HFFc6 (cell line): ENCODE measurements around the gene SLC2A10. TPM values are rescaled to one million over a fixed set of nuclear protein-coding genes. Genes with fewer than 3 reads are reported as not detected.

Experiments
- DNase-seq: peaks from one replicate; pipeline ENCODE4 v3.0.0-alpha.2; 2018
- H3K27ac Mint-ChIP-seq: 2 replicates; pipeline ENCODE4 v1.8.0; 2020; ENCODE audit warnings: mild to moderate bottlenecking, mixed read lengths
- H3K27me3 Mint-ChIP-seq: 2 replicates; pipeline ENCODE4 v1.8.0; 2021; ENCODE audit warnings: mild to moderate bottlenecking, moderate library complexity, mixed read lengths; ENCODE audit not compliant: insufficient read depth
- H3K36me3 Mint-ChIP-seq: 2 replicates; pipeline ENCODE4 v1.8.0; 2021; ENCODE audit warnings: low read depth, mixed read lengths
- H3K4me1 Mint-ChIP-seq: 2 replicates; pipeline ENCODE4 v1.8.0; 2020; ENCODE audit warnings: low read depth, mixed read lengths
- H3K4me3 Mint-ChIP-seq: 2 replicates; pipeline ENCODE4 v1.8.0; 2020; ENCODE audit warnings: mild to moderate bottlenecking, moderate library complexity, mixed read lengths
- H3K9me3 Mint-ChIP-seq: 2 replicates; pipeline ENCODE4 v1.8.0; 2020; ENCODE audit warnings: mild to moderate bottlenecking, mixed read lengths
- total RNA-seq, 6 experiments: library from RNA; stranded (reverse); fragmentation: NEBNext Ultra II Directional; extraction: Animal tissue kit (Norgen Biotek cat#: 25700); gene quantifications; 2 replicates in 1 of 6; 3 replicates in 5 of 6; pipeline ENCODE4 v1.2.3, GENCODE V29; 2021
- TF ChIP-seq, protein P1 (sequence below): fragments of 200-600 bp; sonication (generic); IDR thresholded peaks from 2 replicates; pipeline ENCODE4 v1.5.0; 2021; ENCODE audit warnings: antibody characterized with exemption, mild to moderate bottlenecking

The SLC2A10 gene
- total RNA-seq, 6 experiments from 2014 or later: 27.0 to 36.4 (median 30.5) TPM

DNA sequence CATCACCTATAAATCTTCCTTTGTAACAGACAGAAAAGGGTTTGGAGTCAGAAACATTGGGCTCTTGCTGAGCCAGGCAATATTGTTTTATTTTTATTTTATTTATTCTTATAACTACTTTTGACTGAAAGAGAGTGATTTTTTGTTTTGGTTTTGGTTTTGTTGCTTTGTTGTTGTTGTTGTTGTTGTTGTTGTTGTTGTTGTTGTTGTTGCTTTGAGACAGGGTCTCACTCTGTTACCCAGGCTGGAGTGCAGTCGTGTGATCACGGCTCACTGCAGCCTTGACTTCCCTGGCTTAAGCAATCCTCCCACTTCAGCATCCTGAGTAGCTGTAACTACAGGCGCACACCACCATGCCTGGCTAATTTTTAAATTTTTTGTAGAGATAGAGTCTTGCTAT is 43.1 kb upstream of the SLC2A10 start:
- Mint-ChIP-seq H3K36me3 (peaks cover 9% of the 10 kb centered on the region), H3K4me1 (no peaks in the 10 kb centered on the region), H3K9me3 (peaks cover 10% of the 10 kb centered on the region), H3K4me3 (no peak overlapping the region), H3K27me3 (no peaks in the 10 kb centered on the region; the same call in 1 of the 2 replicates), H3K27ac (no peak overlapping the region)
- no peak for DNase-seq
- TF ChIP-seq, protein P1, sequence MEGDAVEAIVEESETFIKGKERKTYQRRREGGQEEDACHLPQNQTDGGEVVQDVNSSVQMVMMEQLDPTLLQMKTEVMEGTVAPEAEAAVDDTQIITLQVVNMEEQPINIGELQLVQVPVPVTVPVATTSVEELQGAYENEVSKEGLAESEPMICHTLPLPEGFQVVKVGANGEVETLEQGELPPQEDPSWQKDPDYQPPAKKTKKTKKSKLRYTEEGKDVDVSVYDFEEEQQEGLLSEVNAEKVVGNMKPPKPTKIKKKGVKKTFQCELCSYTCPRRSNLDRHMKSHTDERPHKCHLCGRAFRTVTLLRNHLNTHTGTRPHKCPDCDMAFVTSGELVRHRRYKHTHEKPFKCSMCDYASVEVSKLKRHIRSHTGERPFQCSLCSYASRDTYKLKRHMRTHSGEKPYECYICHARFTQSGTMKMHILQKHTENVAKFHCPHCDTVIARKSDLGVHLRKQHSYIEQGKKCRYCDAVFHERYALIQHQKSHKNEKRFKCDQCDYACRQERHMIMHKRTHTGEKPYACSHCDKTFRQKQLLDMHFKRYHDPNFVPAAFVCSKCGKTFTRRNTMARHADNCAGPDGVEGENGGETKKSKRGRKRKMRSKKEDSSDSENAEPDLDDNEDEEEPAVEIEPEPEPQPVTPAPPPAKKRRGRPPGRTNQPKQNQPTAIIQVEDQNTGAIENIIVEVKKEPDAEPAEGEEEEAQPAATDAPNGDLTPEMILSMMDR: no peak

DNA sequence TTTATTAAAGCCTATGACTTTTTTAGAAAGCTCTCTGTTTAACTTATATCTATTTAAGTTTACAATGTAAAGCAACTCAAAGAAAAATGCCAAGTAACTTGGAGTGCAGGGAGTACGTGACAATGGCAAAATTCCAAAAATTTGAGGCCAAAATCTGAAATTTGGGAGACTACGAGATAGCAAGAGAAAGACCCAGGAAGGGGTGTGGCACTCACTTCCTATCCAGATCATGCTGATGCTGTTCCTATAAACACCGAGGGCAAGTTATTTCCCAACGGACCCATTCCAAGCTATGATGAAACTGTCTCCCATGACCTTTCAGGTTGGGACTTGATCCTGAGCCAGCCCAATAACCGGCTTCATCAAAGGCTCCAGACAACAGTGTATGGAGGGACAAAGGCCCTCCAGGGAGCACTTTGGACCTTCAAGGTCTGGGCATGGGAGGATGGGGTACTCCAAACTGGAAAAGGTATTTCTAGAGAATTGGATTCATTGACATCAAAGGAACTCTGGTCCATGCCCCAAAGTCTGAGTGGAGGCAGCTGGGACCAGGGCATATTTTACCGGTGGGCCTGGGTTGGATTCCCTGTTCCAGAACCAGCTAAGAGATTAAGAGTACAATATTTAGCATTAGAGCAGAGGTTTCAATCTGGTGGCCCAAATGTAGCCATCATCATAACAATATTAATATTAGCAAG is 42.5 kb upstream of the SLC2A10 start:
- Mint-ChIP-seq H3K36me3 (peaks cover 12% of the 10 kb centered on the region), H3K27me3 (no peaks in the 10 kb centered on the region; the same call in 1 of the 2 replicates), H3K27ac (no peak overlapping the region), H3K4me1 (no peaks in the 10 kb centered on the region), H3K4me3 (no peak overlapping the region), H3K9me3 (peaks cover 15% of the 10 kb centered on the region)
- DNase-seq: no peak
- TF ChIP-seq, protein P1: no peak

DNA sequence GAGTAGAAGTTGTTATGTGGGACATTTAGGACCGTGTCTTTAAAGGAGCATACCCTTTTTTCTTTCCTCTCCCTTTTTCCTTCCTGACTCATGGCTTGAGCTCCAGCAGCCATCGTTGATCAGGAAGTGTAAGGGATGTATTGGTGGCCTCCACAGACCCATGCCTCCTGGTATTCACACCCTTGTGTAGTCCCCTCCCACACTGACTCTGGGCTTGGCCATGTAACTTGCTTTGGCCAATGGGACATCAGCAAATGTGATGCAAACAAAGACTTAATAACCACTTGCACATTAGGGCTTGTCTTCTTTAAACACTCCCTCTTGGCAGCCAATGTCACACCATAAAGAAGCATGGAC is 39.2 kb upstream of the SLC2A10 start:
- H3K36me3 Mint-ChIP-seq: peaks cover 19% of the 10 kb centered on the region
- no peak overlapping the region for H3K27ac Mint-ChIP-seq
- no peak overlapping the region for H3K4me3 Mint-ChIP-seq
- TF ChIP-seq, protein P1: no peak
- H3K4me1 Mint-ChIP-seq: no peaks in the 10 kb centered on the region
- no peaks in the 10 kb centered on the region for H3K27me3 Mint-ChIP-seq
- peaks cover 23% of the 10 kb centered on the region for H3K9me3 Mint-ChIP-seq
- no peak for DNase-seq

DNA sequence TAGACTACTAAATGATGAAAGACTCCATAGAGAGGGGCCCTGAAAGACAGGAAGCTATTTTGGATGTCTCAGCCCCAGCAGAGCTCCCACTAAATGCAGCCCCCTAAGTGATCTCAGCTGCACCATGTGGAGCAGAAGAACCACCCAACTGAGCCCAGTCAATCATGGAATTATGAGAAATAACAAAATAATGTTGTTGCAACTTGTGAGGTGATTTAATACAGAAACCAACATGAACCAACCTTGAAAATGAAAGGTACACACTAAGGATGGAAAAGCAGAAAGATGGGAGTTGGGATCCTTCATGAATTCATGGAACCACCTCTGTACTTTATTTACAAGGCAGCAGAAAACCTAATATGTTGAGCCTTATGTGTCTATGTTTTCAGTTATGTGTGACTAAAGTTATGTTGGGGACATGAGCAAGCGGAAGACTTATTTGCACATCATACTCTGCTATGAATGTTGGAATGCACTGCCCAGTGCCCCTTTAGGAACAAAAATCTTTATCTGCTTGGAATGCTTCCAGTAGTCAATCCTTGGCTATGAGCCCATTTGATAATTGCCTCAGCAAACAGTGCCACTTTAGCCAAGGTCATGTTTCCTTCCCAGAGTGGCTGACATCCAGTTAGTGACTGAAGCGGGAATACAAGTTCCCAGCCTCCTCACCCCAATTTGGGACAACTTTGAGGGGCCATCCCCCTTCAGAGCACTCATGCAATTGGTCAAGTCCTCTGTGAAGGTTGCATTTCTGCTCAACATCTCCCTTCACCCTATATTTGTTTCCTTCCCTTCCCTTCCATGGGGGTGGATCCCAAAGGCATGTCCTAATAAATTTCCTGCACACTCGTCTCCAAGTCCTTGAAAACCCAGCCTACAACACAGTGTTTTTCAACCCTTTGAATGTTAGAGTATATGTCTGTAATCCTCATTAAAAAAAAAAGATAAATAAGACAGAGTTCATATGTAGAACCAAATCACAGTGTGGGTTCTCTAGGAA is 38.6 kb upstream of the SLC2A10 start:
- Mint-ChIP-seq H3K36me3 (peaks cover 19% of the 10 kb centered on the region), H3K9me3 (peaks cover 23% of the 10 kb centered on the region), H3K27ac (no peak overlapping the region), H3K4me3 (no peak overlapping the region), H3K27me3 (no peaks in the 10 kb centered on the region), H3K4me1 (no peaks in the 10 kb centered on the region)
- DNase-seq: no peak
- TF ChIP-seq, protein P1: no peak

DNA sequence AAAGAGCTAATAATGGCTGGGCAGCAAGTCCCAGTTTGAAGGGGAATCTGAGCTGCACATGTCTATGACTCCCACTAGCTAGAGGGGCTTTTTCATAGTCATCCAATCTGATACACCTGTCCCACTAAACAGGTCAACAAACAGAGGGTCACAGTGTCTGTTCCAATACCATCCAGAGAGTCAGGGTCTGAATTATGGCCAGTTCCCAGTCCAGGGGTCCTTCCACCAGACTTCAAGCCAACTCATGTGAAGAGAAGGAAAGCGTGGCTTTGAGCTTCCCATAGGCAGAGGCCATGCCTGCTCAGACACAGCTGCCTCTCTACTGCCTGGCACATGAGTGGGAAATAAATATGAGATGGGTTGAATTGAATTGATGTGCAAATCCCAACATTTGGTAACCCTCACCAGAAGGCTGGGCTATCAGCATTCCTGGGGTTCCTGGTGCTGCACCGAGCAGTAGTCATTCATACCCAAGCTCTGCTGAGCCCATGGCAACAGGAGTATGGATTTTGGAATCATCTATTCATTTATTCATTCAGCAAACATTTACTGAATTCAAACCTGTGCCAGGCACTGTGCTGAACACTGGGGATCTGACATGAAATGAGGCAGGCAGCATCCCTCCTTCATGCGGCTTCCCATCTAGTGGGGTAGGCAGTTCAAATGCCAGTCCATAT is 37.4 kb upstream of the SLC2A10 start:
- TF ChIP-seq, protein P1: no peak
- no peak overlapping the region for H3K27ac Mint-ChIP-seq
- peaks cover 23% of the 10 kb centered on the region for H3K9me3 Mint-ChIP-seq
- H3K36me3 Mint-ChIP-seq: peaks cover 19% of the 10 kb centered on the region
- no peaks in the 10 kb centered on the region for H3K27me3 Mint-ChIP-seq
- H3K4me1 Mint-ChIP-seq: no peaks in the 10 kb centered on the region
- DNase-seq: no peak
- no peak overlapping the region for H3K4me3 Mint-ChIP-seq
